Limb (tissue), 2 donors: ENCODE measurements around the gene TUBA4B.

Experiments used
- DNase-seq, 2 donors: peaks; one replicate each; pipeline ENCODE4 v3.0.0-alpha.2; 2016; ENCODE audit errors: extremely low spot score in 2 of 2

TUBA4B gene

DNA sequence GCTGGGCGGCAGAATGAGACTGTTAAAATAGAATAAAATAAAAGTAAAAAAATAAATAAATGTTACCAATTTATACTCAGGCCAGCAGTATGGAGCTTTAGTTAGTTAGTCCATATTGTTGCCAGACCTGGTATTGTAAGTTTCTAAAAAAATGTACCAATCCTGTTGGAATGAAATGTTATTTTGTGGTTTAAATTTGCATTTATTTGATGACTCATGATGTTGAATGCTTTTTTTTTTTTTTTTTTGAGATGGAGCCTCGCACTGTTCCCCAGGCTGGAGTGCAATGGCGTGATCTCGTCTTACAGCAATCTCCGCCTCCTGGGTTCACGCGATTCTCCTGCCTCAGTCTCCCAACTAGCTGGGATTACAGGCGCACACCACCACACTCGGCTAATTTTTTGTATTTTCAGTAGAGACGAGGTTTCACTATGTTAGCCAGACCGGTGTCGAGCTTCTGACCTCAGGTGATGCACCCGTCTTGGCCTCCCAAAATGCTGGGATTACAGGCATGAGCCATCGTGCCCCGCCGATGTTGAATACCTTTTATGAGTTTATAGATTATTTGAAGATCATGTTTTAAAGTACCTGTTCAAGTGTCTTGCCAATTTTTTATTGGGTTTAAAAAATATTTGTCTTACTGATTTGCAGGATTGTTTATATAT, 61.9 kb downstream of the TUBA4B start:
- no peak for DNase-seq
